Activated T-helper 17 cell treated with anti-CD3 and anti-CD28 coated beads, Interleukin-2, amount 50 U/mL, for 72 hours (primary cell): Measurements from ENCODE around the gene LAGE3. TPM values are rescaled to one million over a fixed set of nuclear protein-coding genes. Genes with fewer than 3 reads are reported as not detected.

Experiments used
- ATAC-seq: fragments of 150-1000 bp; cut with Tn5 transposase; replicated peaks from 2 replicates; pipeline ENCODE4 v1.10.0; 2021; ENCODE audit warnings: mild to moderate bottlenecking, moderate library complexity
- H3K27ac Mint-ChIP-seq: one replicate; pipeline ENCODE4 v1.8.0; 2022; ENCODE audit warnings: mixed read lengths
- H3K27me3 Mint-ChIP-seq: one replicate; pipeline ENCODE4 v1.8.0; 2022; ENCODE audit warnings: mixed read lengths
- H3K36me3 Mint-ChIP-seq: one replicate; pipeline ENCODE4 v1.8.0; 2022; ENCODE audit warnings: low read depth, mild to moderate bottlenecking, mixed read lengths
- H3K4me1 Mint-ChIP-seq: one replicate; pipeline ENCODE4 v1.8.0; 2022; ENCODE audit warnings: mixed read lengths
- H3K4me3 Mint-ChIP-seq: one replicate; pipeline ENCODE4 v1.8.0; 2022; ENCODE audit warnings: mild to moderate bottlenecking, mixed read lengths
- H3K9me3 Mint-ChIP-seq: one replicate; pipeline ENCODE4 v1.8.0; 2022; ENCODE audit warnings: mixed read lengths
- total RNA-seq, 2 donors: library from RNA; stranded (reverse); gene quantifications; one replicate each; pipeline ENCODE4 v1.2.3, GENCODE V29; 2022

LAGE3 gene
- total RNA-seq, 2 donors from 2014 or later: 37.4 to 47.9 TPM

GRCh38 chrX:154460326-154460725, 18.8 kb downstream of the LAGE3 start:
- Mint-ChIP-seq H3K4me3 (peak overlapping the region; percentile 74), H3K4me1 (no peaks in the 10 kb centered on the region), H3K27me3 (no peaks in the 10 kb centered on the region), H3K27ac (no peak overlapping the region), H3K9me3 (no peaks in the 10 kb centered on the region), H3K36me3 (peaks cover 28% of the 10 kb centered on the region)
- no peak for ATAC-seq

GRCh38 chrX:154459832-154460231, 19.2 kb downstream of the LAGE3 start:
- H3K36me3 Mint-ChIP-seq: peaks cover 28% of the 10 kb centered on the region
- H3K9me3 Mint-ChIP-seq: no peaks in the 10 kb centered on the region
- no peaks in the 10 kb centered on the region for H3K27me3 Mint-ChIP-seq
- no peaks in the 10 kb centered on the region for H3K4me1 Mint-ChIP-seq
- no peak for ATAC-seq
- peak overlapping the region; percentile 74 for H3K4me3 Mint-ChIP-seq
- no peak overlapping the region for H3K27ac Mint-ChIP-seq

GRCh38 chrX:154458954-154459778, 19.9 kb downstream of the LAGE3 start:
- H3K9me3 Mint-ChIP-seq: no peaks in the 10 kb centered on the region
- no peaks in the 10 kb centered on the region for H3K27me3 Mint-ChIP-seq
- peak overlapping the region; percentile 33 for H3K27ac Mint-ChIP-seq
- no peaks in the 10 kb centered on the region for H3K4me1 Mint-ChIP-seq
- peak overlapping the region; percentile 74 for H3K4me3 Mint-ChIP-seq
- peak; percentile 53 for ATAC-seq
- H3K36me3 Mint-ChIP-seq: peaks cover 23% of the 10 kb centered on the region

GRCh38 chrX:154458116-154458953, 20.7 kb downstream of the LAGE3 start, which contains the start of gene PLXNA3:
Gene PLXNA3, plus strand, starts transcription at chrX:154458281. Its CDS starts 1,903 bp downstream, at chrX:154460184.
- Mint-ChIP-seq H3K4me1 (no peaks in the 10 kb centered on the region), H3K9me3 (no peaks in the 10 kb centered on the region)

GRCh38 chrX:154457491-154458115, 21.5 kb downstream of the LAGE3 start:
- H3K4me1 Mint-ChIP-seq: no peaks in the 10 kb centered on the region
- peak; percentile 74 for ATAC-seq
- H3K9me3 Mint-ChIP-seq: no peaks in the 10 kb centered on the region
- peak overlapping the region; percentile 92 for H3K27ac Mint-ChIP-seq
- no peaks in the 10 kb centered on the region for H3K27me3 Mint-ChIP-seq
- H3K36me3 Mint-ChIP-seq: peaks cover 21% of the 10 kb centered on the region
- peak overlapping the region; percentile 94 for H3K4me3 Mint-ChIP-seq

More at GRCh38 chrX:154458116-154458953, 20.7 kb downstream of the LAGE3 start, which contains the start of gene PLXNA3:
- Mint-ChIP-seq H3K4me3 (peak within 1 kb of the TSS; percentile 94), H3K27ac (peak within 1 kb of the TSS; percentile 92), H3K36me3 (peaks cover 21% of the 10 kb centered on the region), H3K27me3 (no peaks in the 10 kb centered on the region)
- peak; percentile 73 for ATAC-seq

GRCh38 chrX:154452823-154453222, 26.3 kb downstream of the LAGE3 start:
- no peaks in the 10 kb centered on the region for H3K9me3 Mint-ChIP-seq
- peaks cover 29% of the 10 kb centered on the region for H3K36me3 Mint-ChIP-seq
- no peaks in the 10 kb centered on the region for H3K27me3 Mint-ChIP-seq
- no peak overlapping the region for H3K4me3 Mint-ChIP-seq
- H3K4me1 Mint-ChIP-seq: no peaks in the 10 kb centered on the region
- no peak overlapping the region for H3K27ac Mint-ChIP-seq
- ATAC-seq: no peak

GRCh38 chrX:154450312-154450711, 28.8 kb downstream of the LAGE3 start:
- Mint-ChIP-seq H3K4me1 (no peaks in the 10 kb centered on the region), H3K27me3 (no peaks in the 10 kb centered on the region), H3K9me3 (no peaks in the 10 kb centered on the region), H3K4me3 (no peak overlapping the region), H3K36me3 (peaks cover 41% of the 10 kb centered on the region), H3K27ac (no peak overlapping the region)
- ATAC-seq: no peak

GRCh38 chrX:154449618-154450017, 29.5 kb downstream of the LAGE3 start:
- Mint-ChIP-seq H3K27me3 (no peaks in the 10 kb centered on the region), H3K4me3 (no peak overlapping the region), H3K4me1 (no peaks in the 10 kb centered on the region), H3K27ac (no peak overlapping the region), H3K9me3 (no peaks in the 10 kb centered on the region), H3K36me3 (peaks cover 41% of the 10 kb centered on the region)
- ATAC-seq: no peak

GRCh38 chrX:154448484-154448883, 30.6 kb downstream of the LAGE3 start:
- no peaks in the 10 kb centered on the region for H3K27me3 Mint-ChIP-seq
- H3K27ac Mint-ChIP-seq: no peak overlapping the region
- no peaks in the 10 kb centered on the region for H3K4me1 Mint-ChIP-seq
- ATAC-seq: no peak
- H3K4me3 Mint-ChIP-seq: no peak overlapping the region
- no peaks in the 10 kb centered on the region for H3K9me3 Mint-ChIP-seq
- H3K36me3 Mint-ChIP-seq: peaks cover 42% of the 10 kb centered on the region

- H3K27ac Mint-ChIP-seq: no peak overlapping the region
- H3K27me3 Mint-ChIP-seq: no peaks in the 10 kb centered on the region
- H3K4me1 Mint-ChIP-seq: no peaks in the 10 kb centered on the region
- ATAC-seq: no peak
- H3K36me3 Mint-ChIP-seq: peaks cover 58% of the 10 kb centered on the region
- peak overlapping the region; percentile 21 for H3K4me3 Mint-ChIP-seq
- H3K9me3 Mint-ChIP-seq: no peaks in the 10 kb centered on the region
These were observed 32.7 kb downstream of the LAGE3 start for GRCh38 chrX:154446430-154446829.

- no peak for ATAC-seq
- Mint-ChIP-seq H3K27ac (no peak overlapping the region), H3K27me3 (no peaks in the 10 kb centered on the region), H3K4me3 (peak overlapping the region; percentile 21), H3K4me1 (no peaks in the 10 kb centered on the region), H3K36me3 (peaks cover 63% of the 10 kb centered on the region), H3K9me3 (no peaks in the 10 kb centered on the region)
These were observed 33.3 kb downstream of the LAGE3 start for GRCh38 chrX:154445776-154446175.

- Mint-ChIP-seq H3K4me1 (no peaks in the 10 kb centered on the region), H3K27ac (no peak overlapping the region), H3K9me3 (no peaks in the 10 kb centered on the region), H3K4me3 (peak overlapping the region; percentile 32), H3K36me3 (peaks cover 63% of the 10 kb centered on the region), H3K27me3 (no peaks in the 10 kb centered on the region)
- ATAC-seq: no peak
These were observed 34.3 kb downstream of the LAGE3 start for GRCh38 chrX:154444755-154445246.

- H3K27ac Mint-ChIP-seq: peak within 1 kb of the TSS; percentile 25
- peak; percentile 92 for ATAC-seq
- H3K9me3 Mint-ChIP-seq: no peaks in the 10 kb centered on the region
- no peaks in the 10 kb centered on the region for H3K27me3 Mint-ChIP-seq
- H3K4me3 Mint-ChIP-seq: peak within 1 kb of the TSS; percentile 62
- H3K4me1 Mint-ChIP-seq: no peaks in the 10 kb centered on the region
- peaks cover 69% of the 10 kb centered on the region for H3K36me3 Mint-ChIP-seq
These were observed 34.9 kb downstream of the LAGE3 start, which contains the start of gene FAM50A for GRCh38 chrX:154443992-154444754. Gene FAM50A, plus strand, starts transcription at chrX:154444141. Its CDS starts 95 bp downstream, at chrX:154444236.
